Lower leg skin (tissue), 3 donors: Measurements from ENCODE around the gene HSPB9.

ENCODE experiments used
- POLR2A ChIP-seq, 2 donors: fragments of 450-650 bp; IDR thresholded peaks; one replicate each; pipeline ENCODE4 v1.6.1; 2016 to 2017; ENCODE audit warnings: antibody characterized with exemption in 2 of 2, mild to moderate bottlenecking in 1 of 2, moderate library complexity in 1 of 2
- TF ChIP-seq, protein P1 (sequence below), 3 donors: fragments of 450-650 bp; IDR thresholded peaks; one replicate each; pipeline ENCODE4 v1.5.1; 2016; ENCODE audit warnings: antibody characterized with exemption in 3 of 3, mild to moderate bottlenecking in 3 of 3, moderate library complexity in 2 of 3

DNA sequence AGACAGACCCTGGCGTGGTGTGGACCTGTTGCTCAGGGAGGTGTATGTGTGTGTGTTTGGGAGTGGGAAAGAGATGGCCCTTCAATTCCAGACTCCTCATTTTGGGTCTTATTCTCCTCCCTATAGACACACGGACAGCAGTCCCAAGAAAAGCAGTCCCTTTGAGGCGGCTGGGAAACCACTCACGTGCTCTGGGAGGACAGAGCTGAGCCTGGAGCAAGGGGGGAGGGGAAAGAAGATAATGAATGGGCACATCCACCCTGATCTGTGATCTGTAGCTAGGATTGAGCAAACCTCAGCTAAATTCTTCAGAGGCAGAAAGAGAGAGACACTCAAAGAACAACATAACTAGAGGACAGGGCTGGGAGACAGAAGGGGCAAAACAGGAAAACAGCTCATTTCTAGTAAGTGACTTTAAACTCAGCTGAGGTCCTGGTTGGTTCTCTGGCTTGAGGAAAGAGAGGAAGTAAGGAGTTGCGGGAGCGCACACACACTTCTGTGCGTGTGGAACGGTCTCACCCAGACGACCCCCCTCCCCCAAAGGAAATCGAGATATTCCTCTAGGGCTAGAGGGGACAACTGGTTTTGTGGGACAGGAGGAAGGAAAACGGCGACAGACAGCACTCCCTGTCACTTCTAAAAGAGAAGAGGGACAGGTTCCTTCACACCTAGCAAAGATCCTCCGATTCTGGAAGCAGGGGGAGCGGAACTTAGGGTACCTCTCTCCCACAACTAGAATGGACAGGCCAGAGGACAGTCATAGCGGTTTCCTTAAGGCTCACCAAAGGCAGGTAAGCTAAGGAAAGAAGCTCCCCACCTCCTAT lies 31.5 kb downstream of the HSPB9 start:
- TF ChIP-seq, protein P1, sequence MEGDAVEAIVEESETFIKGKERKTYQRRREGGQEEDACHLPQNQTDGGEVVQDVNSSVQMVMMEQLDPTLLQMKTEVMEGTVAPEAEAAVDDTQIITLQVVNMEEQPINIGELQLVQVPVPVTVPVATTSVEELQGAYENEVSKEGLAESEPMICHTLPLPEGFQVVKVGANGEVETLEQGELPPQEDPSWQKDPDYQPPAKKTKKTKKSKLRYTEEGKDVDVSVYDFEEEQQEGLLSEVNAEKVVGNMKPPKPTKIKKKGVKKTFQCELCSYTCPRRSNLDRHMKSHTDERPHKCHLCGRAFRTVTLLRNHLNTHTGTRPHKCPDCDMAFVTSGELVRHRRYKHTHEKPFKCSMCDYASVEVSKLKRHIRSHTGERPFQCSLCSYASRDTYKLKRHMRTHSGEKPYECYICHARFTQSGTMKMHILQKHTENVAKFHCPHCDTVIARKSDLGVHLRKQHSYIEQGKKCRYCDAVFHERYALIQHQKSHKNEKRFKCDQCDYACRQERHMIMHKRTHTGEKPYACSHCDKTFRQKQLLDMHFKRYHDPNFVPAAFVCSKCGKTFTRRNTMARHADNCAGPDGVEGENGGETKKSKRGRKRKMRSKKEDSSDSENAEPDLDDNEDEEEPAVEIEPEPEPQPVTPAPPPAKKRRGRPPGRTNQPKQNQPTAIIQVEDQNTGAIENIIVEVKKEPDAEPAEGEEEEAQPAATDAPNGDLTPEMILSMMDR (IDR thresholded peaks at IDR 0.05), result no peak
- TF ChIP-seq POLR2A (IDR thresholded peaks at IDR 0.05), result no peak
